Measurements from ENCODE around the gene KRTAP5-8. TPM values are rescaled to one million over a fixed set of nuclear protein-coding genes. Genes with fewer than 3 reads are reported as not detected.

Gene KRTAP5-8
- total RNA-seq, 2 donors from 2014 or later: not detected

Other genes starting within 250 kb of the KRTAP5-8 start
- gene DHCR7, start 89.6 kb upstream of the KRTAP5-8 start, total RNA-seq: 10 to 100 TPM; 53.8 to 63.3 TPM
- gene NADSYN1, start 84.8 kb upstream of the KRTAP5-8 start, total RNA-seq: 10 to 100 TPM; 25.9 to 26.7 TPM
- gene KRTAP5-7, start 10.8 kb upstream of the KRTAP5-8 start, total RNA-seq: not detected
- gene KRTAP5-9, start 10.4 kb downstream of the KRTAP5-8 start, total RNA-seq: not detected
- gene KRTAP5-10, start 27.5 kb downstream of the KRTAP5-8 start, total RNA-seq: not detected
- not detected for gene KRTAP5-11, start 44.9 kb downstream of the KRTAP5-8 start, total RNA-seq

Data from left cardiac atrium (tissue), 2 donors.